HUDEP-2 (cell line): ENCODE measurements around the gene CLEC20A.

Experiments used
- DNase-seq, 76 experiments: peaks; one replicate each; lab custom pipeline; 2025; ENCODE audit not compliant: unreplicated experiment in 76 of 76; lab: John Stamatoyannopoulos, UW

Gene CLEC20A

DNA sequence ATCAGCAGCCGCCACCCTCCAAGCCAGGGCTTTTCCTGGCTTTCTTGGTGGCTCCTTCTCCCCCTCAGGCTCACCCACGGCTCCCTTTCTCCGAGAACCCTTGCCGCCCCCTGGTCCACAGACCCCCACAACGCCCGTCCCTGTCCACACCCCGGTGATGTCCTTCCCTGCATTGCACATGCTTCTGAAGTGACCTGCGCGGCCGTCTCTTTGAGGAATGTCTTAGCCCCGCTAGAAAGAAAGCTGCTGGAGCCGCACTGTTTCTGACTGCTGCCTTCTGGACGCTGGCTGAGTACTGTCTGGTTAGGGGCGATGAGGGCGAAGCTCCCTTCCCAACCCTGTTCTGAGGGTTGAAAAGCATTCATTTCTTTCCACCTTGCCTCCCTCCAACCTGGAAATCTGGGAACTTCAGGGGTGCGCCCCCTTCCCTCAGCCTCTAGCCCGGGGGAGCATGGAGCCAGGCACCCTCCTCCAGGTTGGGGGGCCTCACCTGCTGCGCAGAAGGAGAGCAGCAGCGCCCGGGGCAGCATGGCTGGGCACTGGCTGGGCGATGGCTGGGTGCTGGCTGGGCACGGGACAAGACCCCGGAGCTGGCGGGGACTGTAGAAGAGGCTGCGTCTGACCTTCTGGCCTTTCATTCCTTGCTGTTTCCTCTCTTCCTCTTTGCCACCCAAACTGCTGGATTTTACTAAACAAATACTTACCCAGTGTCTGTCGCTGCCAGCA lies at the start of gene CLEC20A:
Gene CLEC20A (minus strand): TSS at position 555 of the 726 bp plus-strand sequence. CDS start 25 bp downstream, at position 530.
- DNase-seq: no peak

DNA sequence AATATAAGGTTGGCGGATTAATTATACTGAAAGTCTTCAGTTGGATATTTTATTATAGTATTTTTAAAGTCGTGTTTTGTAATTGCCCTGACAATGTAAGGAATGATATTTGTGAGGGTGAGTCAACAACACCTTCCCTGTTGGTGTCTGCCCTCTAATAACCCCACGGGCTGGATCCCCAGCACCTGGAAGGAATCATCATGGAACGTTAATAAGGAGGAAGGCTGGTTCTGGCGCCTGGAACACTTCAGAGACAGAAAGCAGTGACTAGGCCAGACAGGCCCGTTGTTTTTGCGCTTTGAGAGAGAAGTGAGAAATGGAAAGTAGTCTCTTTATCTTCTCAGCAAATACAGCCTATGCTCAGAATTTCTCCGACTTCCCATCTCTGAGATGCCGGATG lies 47.8 kb upstream of the CLEC20A start:
- no peak for DNase-seq

DNA sequence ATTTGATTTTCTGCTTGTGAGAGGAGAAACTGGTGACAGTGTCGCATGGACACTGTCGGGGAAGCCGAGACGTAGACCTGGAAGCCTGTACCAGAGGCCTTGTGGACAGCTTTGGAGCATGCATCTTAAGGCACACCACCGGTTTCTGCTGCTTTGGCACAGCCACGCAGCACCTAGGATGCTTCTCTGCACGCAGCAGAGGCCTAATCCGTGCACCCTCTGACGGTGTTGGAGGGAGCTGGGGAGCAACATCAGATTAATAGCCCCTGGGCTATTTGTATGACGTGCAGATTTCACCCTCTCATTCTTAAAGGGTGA lies 46.5 kb upstream of the CLEC20A start:
- DNase-seq: peak in 3 of 76 experiments; percentile 3 to 46 (median 34)

DNA sequence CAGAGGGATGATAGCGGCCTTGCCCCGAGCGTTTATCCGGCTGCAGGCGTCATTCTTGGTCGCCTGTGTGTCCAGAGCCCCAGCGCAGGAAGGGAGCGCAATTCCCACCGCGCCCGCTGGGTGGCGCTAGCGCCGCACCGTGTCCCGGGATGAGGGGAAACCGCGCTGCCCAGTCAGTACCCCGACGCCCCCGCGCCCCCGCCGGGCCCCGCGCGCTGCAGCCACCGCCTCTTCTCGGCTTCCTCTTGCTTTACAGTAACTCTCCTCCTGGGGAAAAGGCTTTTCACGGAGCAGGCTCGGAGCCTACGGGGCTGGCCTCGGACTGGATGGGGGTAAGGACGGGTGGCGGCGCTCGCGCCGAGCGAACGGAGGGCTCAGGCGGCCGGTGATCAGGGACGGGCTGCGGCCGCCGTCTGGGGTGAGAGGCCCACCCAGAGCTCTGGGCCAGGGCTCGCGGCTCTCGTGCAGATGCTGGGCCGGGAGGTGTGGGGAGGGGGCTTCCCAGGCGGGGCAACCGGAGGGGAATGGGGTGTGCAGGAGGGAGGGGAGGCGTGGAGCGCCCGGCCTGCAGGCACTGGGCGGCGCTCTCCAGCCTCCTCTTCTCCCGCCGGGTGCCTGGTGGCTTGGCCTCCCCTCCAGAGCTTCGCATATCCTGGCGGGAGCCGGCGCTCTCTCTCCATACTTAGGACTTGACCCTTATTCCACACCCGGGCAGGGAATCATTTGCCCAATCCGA lies 46.0 kb upstream of the CLEC20A start:
- peak in 71 of 76 experiments; percentile 19 to 90 (median 75) for DNase-seq

DNA sequence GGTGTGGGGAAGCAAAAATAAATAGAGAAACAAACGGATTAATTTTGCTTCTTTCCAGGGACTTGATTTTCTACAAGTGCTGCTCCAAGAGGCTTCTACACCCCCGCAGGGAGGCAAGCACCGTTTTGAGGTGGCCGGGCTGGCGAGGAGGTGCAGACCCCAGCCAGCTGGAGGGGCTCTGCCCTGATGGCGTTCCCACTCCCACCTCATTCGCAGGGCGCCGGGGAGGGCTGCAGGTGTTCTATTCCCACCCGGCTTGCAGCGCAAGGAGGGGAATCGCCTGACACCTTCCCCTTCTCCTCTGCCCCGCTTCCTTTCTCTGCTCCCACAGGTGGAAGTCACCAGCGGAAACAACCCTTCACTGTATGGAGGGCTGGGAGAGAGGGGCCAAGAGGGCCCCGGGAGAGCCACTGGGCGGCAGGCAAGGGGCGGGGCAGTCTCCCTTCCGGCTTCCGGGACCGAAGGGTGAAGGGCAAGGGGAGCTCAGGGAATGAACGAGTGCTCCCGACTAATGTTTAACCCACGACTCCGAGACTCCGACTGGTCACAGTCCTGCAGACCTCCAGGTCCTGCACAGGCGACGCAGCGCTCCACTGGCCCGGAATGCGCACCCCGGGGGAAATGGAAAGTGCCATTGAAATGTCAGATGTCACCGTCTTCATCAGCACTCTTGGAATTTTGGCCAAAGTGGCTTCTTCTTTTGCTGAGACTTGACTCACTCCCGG lies 45.2 kb upstream of the CLEC20A start:
- peak in 45 of 76 experiments; percentile 4 to 67 (median 33) for DNase-seq

DNA sequence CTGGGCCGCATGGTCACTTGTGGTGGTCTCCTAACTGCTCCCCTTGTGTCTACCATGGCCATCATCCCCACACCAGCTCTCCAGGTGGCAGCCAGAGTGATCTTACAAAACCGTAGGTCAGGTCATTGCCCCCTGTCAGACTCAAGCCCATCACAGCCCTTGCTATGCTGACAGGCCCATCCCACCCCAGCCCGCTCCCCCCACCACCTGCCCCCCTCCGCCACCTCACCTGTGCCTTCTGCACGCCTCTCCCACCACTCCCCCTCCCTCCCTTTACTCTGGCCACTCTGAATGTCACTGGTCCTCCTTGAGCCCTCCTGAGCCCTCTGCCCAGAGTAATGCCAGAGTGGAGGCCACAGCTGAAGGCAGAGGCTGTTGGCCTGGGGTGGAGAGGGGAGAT lies 44.6 kb upstream of the CLEC20A start:
- DNase-seq: no peak

DNA sequence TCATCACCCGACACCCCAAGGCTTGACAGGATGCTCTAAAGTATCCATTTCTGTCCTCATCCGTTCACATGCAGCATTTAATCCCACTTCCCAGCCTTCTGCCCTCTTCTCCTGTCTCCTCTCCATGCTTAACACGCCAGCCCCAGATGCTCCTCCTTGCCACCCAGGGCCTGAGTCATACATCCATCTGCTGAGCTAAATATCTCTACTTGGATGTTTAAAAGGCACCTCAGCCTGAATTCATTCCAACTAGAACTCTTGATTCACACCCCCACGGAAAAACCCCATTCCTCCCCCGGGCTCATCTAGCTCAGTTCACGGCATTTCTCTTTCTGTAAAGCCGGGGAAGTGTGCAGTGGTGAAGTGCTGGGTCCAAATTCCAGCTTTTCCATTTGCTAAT lies 43.9 kb upstream of the CLEC20A start:
- DNase-seq: peak in 26 of 76 experiments; percentile 1 to 47 (median 22)

DNA sequence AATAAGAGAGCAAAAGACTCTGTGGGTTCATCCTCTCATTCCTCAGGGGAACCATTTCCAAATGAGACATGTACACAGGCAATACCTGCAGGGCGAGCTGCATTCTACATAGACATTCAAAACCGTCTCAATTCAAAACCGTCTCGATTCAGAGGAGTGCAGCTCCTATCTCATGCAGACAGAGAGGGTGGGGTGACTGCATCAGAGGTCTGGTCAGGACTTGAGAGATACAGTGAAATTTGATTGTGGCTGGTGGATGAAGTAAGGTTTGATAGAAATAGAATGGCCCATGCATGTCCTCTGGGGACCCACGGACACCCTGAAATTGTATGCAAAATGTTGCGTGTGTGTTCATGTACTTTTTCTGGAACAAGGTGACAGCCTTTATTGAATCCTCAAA lies 43.4 kb upstream of the CLEC20A start:
- peak in 73 of 76 experiments; percentile 11 to 85 (median 61) for DNase-seq

DNA sequence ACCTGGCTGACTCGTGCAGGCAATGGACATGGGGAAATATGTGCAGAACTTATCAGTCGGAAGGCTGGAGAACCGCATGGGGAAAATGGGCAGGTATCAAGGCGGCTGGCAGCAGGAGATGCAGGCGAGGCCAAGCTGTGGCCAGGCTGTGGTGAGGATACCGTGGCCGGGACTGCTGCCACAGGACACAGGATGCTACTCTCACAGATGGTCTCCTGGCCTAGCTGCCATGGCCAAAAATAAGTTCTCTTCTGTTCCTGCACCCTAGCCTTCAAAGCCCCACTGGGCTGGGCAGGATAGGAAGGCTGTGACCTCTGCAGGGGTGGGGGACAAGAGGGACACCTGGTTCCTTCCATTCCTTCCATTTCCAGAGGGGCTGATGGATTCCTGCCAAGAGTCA lies 42.5 kb upstream of the CLEC20A start:
- DNase-seq: no peak

DNA sequence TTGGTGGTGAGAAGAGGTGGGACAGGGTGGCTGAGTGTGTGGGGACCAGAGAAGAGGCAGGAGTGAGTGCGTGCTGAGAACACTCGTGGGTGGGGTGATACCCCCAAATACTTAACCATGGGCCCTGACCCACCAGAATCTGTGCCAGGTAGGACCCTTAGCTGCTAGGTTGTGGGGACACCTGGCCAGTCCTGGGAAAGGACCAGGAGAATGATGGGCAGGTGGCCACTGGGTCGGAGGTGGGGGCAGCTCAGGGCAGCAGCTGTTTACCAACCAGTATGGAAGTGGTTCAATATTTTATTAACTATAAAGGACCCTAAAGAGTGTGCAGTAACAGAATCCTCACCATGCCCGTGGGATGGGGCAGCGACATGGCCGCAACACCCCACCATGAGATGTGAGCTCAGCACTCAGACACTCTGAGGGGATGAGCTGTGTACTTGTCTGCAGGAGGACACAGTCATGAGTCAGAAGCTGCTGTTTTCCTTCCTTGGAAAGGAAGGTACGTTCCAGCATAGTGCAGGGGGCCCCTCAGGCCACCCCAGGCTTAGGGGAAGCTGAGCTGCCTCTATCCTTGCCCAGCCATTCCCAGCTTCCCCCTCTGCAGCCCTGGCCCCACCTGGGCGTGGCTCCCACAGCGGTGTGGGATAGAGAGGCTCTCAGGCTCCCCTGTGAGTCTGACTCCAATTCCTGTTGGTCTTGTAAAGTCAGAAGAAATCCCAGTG lies 41.6 kb upstream of the CLEC20A start:
- DNase-seq: peak in 1 of 76 experiments; percentile 0

DNA sequence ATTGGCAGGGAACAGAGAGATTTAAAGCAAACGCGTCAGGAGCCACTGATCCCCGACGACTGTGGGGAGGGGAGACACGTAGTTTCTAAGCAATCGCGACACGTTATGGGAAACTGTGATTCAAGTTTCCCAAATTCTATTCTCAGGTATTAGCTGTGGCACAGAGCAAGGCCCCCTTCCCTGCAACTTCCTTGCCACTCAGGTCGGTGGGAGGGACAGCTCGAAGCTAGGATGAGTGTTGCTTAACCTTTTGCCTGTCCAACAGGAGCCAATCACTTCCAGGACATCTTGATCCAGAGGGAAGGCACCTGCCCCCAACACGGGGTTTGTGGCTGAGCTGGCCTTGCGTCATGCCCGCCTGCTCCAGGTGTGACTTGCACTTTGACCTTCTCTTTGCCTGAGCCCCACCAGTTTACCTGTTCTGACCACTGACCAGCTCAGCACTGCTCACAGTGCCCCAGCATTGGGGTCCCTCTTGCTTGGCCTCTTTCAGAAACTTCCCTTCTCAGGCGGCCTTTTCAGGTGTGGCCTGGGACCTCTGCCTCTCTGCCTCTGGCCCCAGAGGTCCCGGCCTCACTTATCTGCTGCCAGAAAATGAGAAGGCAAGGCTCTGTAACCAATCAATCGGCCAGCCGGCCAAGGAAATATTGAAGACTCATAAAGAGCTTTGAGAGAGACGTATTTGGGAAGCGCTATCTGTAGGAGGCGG lies 40.8 kb upstream of the CLEC20A start:
- DNase-seq: no peak

DNA sequence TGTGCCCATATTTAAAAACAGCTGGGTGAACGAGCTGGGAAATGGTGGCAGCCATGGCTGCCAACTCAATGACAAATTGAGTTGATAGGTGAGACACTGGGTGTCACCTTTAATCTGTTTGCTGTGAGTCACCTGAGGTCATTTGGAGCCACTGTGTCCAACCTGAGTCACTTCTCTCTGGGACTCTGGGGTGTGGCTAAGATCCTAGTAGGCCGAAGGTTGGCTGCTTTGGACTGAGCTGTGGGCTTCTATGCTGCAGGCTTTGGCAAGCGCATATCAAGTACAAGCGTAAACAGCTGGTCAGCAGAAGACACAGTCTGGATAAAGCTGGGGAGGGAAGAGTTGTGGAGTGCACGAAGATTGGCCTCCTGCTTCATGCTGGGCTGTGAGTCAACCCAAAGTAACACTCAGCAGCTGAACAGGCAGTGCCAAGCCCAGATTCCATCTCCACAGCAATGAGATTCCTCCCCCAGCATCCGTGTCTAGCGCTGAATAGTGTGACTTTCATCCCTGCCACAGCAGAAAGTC lies 40.1 kb upstream of the CLEC20A start:
- DNase-seq: peak in 34 of 76 experiments; percentile 1 to 62 (median 20)

DNA sequence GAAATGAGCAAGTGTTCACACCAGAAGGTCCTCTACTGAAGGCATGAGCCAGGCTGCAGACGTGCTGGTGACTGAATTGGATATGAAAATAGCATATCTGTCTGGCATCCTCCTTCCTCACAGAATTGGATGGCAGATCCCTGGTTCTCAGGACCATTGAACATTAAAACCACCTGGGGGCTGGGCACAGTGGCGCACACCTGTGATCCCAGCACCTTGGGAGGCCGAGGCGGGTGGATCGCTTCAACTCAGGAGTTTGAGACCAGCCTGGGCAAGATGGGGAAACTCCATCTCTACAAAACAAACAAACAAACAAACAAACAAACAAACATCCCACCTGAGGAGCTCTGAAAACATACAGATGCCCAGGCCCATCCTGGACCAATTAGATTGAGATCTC lies 39.6 kb upstream of the CLEC20A start:
- no peak for DNase-seq

DNA sequence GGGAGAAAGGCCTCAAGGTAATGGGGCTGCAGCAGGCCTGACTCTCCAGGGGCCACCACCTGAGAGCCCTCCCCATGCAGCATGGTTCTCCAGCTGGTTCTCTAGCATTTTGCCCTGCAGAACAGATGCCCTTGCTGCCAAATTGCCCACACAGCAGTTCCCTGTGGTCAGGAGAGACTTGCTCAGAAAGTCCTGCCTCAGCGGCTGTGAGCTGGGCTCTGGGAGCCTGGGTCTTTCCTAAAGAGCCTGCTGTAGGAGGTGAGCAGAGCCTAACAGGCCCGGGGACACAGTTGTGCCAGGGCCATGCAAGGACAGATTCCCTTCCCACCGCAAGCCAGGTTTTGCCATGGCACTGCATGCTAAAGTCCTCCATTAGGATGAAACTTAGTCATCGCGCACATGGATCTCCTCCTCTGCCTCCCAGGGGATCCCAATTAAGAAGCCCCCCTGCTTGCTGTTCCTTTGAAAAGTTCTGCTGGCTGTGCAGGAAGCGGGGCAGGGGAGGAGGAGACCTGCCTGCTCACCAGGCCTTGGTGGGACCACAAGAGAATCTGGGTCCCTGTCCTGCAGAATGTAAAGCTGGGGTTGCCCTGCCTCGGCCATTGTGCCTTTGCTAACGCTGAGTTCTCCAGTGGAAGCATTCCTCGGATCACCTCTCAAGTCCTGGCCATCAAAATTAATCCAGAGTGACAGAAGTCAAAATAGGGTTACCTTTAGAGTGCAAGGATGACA lies 37.5 kb upstream of the CLEC20A start:
- DNase-seq: no peak

DNA sequence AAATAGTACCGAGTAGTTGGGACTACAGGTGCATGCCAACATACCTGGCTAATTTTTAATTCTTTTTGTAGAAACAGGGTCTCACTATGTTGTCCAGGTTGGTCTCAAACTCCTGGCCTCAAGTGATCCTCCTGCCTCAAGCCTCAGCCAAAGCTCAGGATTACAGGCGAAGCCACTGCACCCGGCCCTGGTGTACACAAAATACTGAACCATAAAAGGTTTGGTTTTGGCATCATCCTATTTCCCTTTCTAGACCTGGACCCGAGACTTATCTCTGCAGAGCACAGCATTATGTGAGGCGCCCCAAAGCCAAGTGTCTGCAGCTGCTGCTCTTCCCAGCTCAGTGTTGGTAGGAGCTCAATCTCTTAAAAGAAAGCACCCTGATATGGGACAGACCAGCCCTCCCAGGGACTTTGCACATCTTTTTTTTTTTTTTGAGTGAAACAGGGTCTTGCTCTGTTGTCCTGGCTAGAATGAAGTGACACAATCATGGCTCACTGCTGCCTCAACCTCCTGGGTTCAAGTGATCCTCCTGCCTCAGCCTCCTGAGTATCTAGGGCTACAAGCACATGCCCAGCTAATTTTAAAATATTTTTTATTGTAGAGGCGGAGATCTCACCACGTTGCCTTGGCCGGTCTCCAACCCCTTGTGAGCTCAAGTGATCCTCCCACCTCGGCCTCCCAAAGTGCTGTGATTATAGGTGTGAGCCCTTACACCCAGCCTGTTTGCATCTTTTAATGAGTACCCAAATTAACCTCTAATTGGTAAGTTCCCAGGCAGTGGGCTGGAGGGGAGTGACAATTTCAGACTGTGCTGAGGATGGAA lies 36.6 kb upstream of the CLEC20A start:
- DNase-seq: peak in 2 of 76 experiments; percentile 8 to 16

DNA sequence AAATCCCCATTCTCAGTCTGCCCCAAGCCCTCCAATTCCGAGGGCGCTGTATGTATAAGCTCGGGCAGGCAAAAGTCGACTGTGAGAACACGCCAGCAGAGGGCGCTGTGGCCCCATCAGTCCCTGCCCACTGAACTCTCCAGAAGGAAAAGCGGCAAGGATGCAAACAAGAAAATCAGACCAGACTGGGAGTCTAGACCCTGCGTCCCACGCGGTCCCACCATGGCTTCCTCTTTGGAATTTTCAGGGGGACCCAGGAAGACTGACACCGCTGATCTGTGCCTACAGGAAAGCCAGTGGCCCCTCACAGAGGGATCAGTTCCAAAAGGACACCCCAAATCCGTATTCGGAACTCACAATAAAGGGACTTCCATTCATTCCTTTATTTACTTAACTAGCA lies 35.6 kb upstream of the CLEC20A start:
- peak in 63 of 76 experiments; percentile 2 to 75 (median 54) for DNase-seq

DNA sequence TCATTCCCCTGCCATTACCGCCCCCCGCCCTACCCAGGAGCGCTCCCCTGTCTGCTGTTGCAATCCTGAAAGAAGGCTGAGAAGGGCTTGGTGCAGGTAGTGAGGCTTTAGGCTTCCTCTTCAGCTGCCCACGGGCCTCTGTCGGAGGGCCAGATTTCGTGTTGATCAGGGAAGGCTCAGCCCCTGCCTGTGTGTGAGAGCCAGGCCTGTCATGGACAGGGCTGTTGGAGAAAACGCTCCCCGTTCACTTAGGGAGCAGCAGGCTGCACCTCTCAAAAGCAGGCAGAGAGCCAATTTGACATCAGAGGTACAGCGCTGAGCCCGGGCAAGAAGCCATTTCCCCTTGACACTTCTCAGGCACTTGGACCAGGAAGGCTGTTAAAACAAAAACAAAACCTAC lies 35.1 kb upstream of the CLEC20A start:
- DNase-seq: no peak

DNA sequence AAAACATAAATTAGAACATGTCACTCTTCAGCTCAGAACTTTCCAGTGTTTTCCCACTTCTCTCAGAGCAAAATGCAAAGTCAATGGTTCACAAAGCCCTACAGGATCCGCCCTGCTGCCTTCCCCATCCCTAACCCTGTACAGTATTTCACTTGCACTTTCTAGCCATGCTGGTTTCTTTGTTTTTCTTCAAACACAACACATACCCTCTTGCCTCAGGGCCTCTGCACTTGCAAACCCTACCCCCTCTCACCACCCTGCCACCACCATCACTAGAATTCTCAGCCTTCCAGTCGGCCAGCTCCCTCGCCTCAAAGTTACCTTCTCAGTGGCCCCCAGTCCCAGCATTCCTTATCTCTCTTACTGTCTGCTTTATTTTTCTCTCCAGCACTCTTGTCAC lies 33.7 kb upstream of the CLEC20A start:
- no peak for DNase-seq
